ENCODE data around the gene RAPGEF1.
"Not testable (repeated sequence)": the region's sequence is repeated elsewhere in the genome, so short reads cannot be mapped to it uniquely, and the experiment has no call there.

Gene RAPGEF1

DNA sequence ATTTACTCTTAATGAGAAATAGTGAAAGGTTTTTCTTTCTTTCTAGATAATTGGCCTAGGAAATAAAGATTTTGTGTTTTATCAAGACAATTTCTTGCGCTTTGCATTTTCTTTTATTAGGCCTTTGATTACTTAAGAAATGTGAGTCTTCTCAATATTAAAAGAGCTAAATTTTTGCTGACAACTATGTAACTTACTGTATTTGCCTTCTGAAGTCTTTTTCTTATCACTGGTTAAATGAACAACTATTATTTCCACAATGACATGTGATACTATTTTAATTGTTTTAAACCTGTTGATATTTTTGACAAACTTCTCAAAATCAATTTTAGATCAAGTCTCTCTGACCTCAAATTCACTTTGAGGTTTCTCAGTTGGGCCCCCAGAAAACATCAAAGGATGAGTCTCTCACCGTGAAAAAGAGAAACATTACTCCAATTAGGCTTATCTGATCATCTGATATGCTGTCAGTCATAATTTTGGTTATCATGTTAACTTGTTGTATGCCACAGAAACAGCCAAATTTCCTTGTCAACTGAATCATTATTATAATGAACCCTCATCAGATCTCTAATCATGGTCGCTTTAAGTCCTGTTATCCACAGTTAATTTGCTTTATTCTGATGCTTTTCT, 48.8 kb downstream of the RAPGEF1 start:
- Histone ChIP-seq H3K4me2 (peak overlapping the region in 8 of 11 experiments; percentile 0 to 71 (median 48); a peak in 7 of 22 replicates), H3K9ac (no peak overlapping the region), H4K20me1 (peaks cover 24 to 100% (median 88%) of the 10 kb centered on the region in 11 experiments), H3K9me3 (replicated peaks in 1 of 11) (peaks cover 0 to 18% (median 7%) of the 10 kb centered on the region in 11 experiments; a peak in 17 of 22 replicates), H3K4me3 (no peak overlapping the region), H3K36me3 (peaks cover 7 to 55% (median 31%) of the 10 kb centered on the region in 11 experiments), H3K27ac (no peak overlapping the region), H3K4me1 (peaks cover 29 to 78% (median 42%) of the 10 kb centered on the region in 10 experiments), H3K27me3 (no peaks in the 10 kb centered on the region)
- no peak for TF ChIP-seq Cebpa-rat (IDR thresholded peaks at IDR 0.05)

- H3K27ac ChIP-seq: peak overlapping the region in 1 of 11 experiments; percentile 11; a peak in 1 of 22 replicates
- H4K20me1 ChIP-seq: peaks cover 18 to 100% (median 82%) of the 10 kb centered on the region in 11 experiments
- peak overlapping the region; percentile 21 to 71 (median 44); a peak in 18 of 22 replicates for H3K4me2 ChIP-seq
- no peak overlapping the region for H3K4me3 ChIP-seq
- peak overlapping the region in 1 of 11 experiments; percentile 18; a peak in 1 of 22 replicates for H3K9ac ChIP-seq
- peaks cover 0 to 24% (median 13%) of the 10 kb centered on the region in 11 experiments; a peak in 17 of 22 replicates for H3K9me3 ChIP-seq (replicated peaks in 1 of 11)
- no peaks in the 10 kb centered on the region for H3K27me3 ChIP-seq
- peaks cover 24 to 72% (median 36%) of the 10 kb centered on the region in 10 experiments for H3K4me1 ChIP-seq
- peaks cover 12 to 55% (median 32%) of the 10 kb centered on the region in 11 experiments for H3K36me3 ChIP-seq
- TF ChIP-seq Cebpa-rat (IDR thresholded peaks at IDR 0.05): no peak
Measured at GRCh38 chr9:131690462-131690861, 49.4 kb downstream of the RAPGEF1 start.

- Histone ChIP-seq H4K20me1 (peaks cover 12 to 99% (median 68%) of the 10 kb centered on the region in 11 experiments; a peak in 21 of 22 replicates), H3K4me1 (peaks cover 16 to 61% (median 31%) of the 10 kb centered on the region in 10 experiments), H3K9ac (no peak overlapping the region), H3K27me3 (no peaks in the 10 kb centered on the region), H3K4me3 (no peak overlapping the region), H3K27ac (no peak overlapping the region), H3K9me3 (replicated peaks in 1 of 11) (peaks cover 0 to 31% (median 19%) of the 10 kb centered on the region in 11 experiments; a peak in 17 of 22 replicates), H3K4me2 (peak overlapping the region in 1 of 11 experiments; percentile 30; a peak in 1 of 22 replicates), H3K36me3 (peaks cover 12 to 56% (median 36%) of the 10 kb centered on the region in 11 experiments)
- TF ChIP-seq Cebpa-rat (IDR thresholded peaks at IDR 0.05): no peak
Measured at GRCh38 chr9:131688377-131688776, 51.5 kb downstream of the RAPGEF1 start.

DNA sequence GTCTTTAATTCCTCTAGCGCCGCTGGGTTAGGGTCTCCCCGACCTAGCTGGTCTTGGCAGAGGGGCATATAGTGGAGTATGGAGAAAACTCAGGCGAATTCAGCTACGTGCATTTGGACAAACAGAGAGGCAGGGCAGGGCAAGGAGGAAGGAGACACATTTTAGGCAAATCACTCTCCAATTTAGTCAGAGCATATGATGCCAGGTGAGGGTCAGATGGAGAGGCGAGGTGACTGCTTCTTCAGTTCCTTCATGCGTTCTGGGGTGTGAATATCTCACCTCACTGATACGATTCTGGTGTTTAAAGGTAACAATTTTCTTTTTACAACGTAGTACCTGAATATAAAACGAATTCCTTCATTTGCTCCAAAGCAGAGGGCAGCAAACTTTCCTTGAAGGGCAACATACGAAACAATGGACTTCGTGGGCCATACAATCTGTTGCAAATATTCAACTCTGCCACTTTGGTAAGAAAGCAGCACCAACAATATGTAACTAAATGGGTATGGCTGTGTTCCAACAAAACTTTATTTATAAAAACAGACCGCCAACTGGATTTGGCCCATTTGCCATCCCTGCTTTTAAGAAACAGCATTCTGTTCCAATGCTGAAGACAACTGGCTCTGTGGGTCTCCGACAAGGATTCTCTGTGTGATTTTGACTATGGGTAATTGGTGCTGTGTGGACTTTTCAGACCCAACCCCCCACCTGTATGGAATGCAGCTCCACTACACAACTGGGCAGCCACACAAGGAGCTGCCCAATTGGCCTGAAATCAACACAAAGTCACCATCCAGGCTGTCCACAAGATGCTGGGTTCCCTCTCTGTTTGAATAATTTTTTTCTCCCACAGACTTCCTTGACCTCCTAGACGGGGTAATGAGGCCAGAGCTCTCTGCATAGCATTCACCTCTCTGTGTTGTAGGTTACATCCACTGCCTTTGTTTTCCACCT, 53.8 kb downstream of the RAPGEF1 start:
- peaks cover 21 to 59% (median 30%) of the 10 kb centered on the region in 10 experiments for H3K4me1 ChIP-seq
- TF ChIP-seq Cebpa-rat (IDR thresholded peaks at IDR 0.05): no peak
- H3K4me2 ChIP-seq: 0 out of 22 replicates have a peak overlapping the region, but pooled peaks of 1 of the 11 experiments have one; percentile 5
- H4K20me1 ChIP-seq: peaks cover 5 to 99% (median 60%) of the 10 kb centered on the region in 11 experiments; a peak in 20 of 22 replicates
- no peak overlapping the region for H3K27ac ChIP-seq
- H3K9me3 ChIP-seq (replicated peaks in 1 of 11): peaks cover 0 to 45% (median 30%) of the 10 kb centered on the region in 11 experiments; a peak in 18 of 22 replicates
- peaks cover 12 to 49% (median 38%) of the 10 kb centered on the region in 11 experiments for H3K36me3 ChIP-seq
- no peaks in the 10 kb centered on the region for H3K27me3 ChIP-seq
- no peak overlapping the region for H3K9ac ChIP-seq
- no peak overlapping the region for H3K4me3 ChIP-seq

GRCh38 chr9:131683094-131683493, 56.8 kb downstream of the RAPGEF1 start:
- H3K36me3 ChIP-seq: peaks cover 8 to 43% (median 32%) of the 10 kb centered on the region in 11 experiments
- peaks cover 0 to 55% (median 35%) of the 10 kb centered on the region in 11 experiments; a peak in 18 of 22 replicates for H3K9me3 ChIP-seq (replicated peaks in 1 of 11)
- H3K4me3 ChIP-seq, H3K27ac ChIP-seq, H3K27me3 ChIP-seq, H3K9ac ChIP-seq: not testable (repeated sequence)
- H3K4me1 ChIP-seq: peaks cover 42 to 65% (median 51%) of the 10 kb centered on the region in 10 experiments
- peak overlapping the region in 5 of 11 experiments; percentile 42 to 78 (median 70); a peak in 8 of 22 replicates for H3K4me2 ChIP-seq
- H4K20me1 ChIP-seq: peaks cover 0 to 97% (median 49%) of the 10 kb centered on the region in 11 experiments; a peak in 18 of 22 replicates

GRCh38 chr9:131682261-131682660, 57.6 kb downstream of the RAPGEF1 start:
- peaks cover 6 to 97% (median 41%) of the 10 kb centered on the region in 11 experiments; a peak in 18 of 22 replicates for H4K20me1 ChIP-seq
- peaks cover 0 to 49% (median 30%) of the 10 kb centered on the region in 11 experiments; a peak in 18 of 22 replicates for H3K9me3 ChIP-seq (replicated peaks in 1 of 11)
- no peak overlapping the region; a peak in 1 of 20 replicates for H3K4me3 ChIP-seq
- no peaks in the 10 kb centered on the region for H3K27me3 ChIP-seq
- TF ChIP-seq Cebpa-rat (IDR thresholded peaks at IDR 0.05): no peak
- H3K36me3 ChIP-seq: peaks cover 7 to 41% (median 24%) of the 10 kb centered on the region in 11 experiments; a peak in 21 of 22 replicates
- peak overlapping the region in 8 of 11 experiments; percentile 3 to 40 (median 18); a peak in 7 of 22 replicates for H3K27ac ChIP-seq
- peak overlapping the region in 4 of 11 experiments; percentile 2 to 59 (median 12); a peak in 6 of 22 replicates for H3K9ac ChIP-seq
- H3K4me1 ChIP-seq: peaks cover 50 to 70% (median 59%) of the 10 kb centered on the region in 10 experiments
- peak overlapping the region; percentile 42 to 78 (median 54); a peak in 21 of 22 replicates for H3K4me2 ChIP-seq

GRCh38 chr9:131681826-131682225, 58.0 kb downstream of the RAPGEF1 start:
- H3K9me3 ChIP-seq (replicated peaks in 1 of 11): peaks cover 0 to 46% (median 26%) of the 10 kb centered on the region in 11 experiments; a peak in 18 of 22 replicates
- H3K36me3 ChIP-seq: peaks cover 7 to 40% (median 22%) of the 10 kb centered on the region in 11 experiments; a peak in 20 of 22 replicates
- H3K4me2 ChIP-seq: peak overlapping the region; percentile 42 to 78 (median 54); a peak in 21 of 22 replicates
- H3K27ac ChIP-seq: peak overlapping the region in 8 of 11 experiments; percentile 3 to 40 (median 18); a peak in 6 of 22 replicates
- H3K4me3 ChIP-seq, H3K27me3 ChIP-seq: not testable (repeated sequence)
- peak overlapping the region in 4 of 11 experiments; percentile 2 to 59 (median 12); a peak in 5 of 22 replicates for H3K9ac ChIP-seq
- peaks cover 6 to 97% (median 37%) of the 10 kb centered on the region in 11 experiments; a peak in 17 of 22 replicates for H4K20me1 ChIP-seq
- H3K4me1 ChIP-seq: peaks cover 55 to 74% (median 64%) of the 10 kb centered on the region in 10 experiments

- Histone ChIP-seq H3K36me3 (peaks cover 5 to 33% (median 15%) of the 10 kb centered on the region in 11 experiments; a peak in 20 of 22 replicates), H3K4me1 (peaks cover 62 to 80% (median 71%) of the 10 kb centered on the region in 10 experiments), H3K9me3 (replicated peaks in 1 of 11) (peaks cover 0 to 40% (median 20%) of the 10 kb centered on the region in 11 experiments; a peak in 18 of 22 replicates), H3K4me2 (peak overlapping the region in 4 of 11 experiments; percentile 15 to 96 (median 60); a peak in 8 of 22 replicates), H4K20me1 (peaks cover 6 to 95% (median 31%) of the 10 kb centered on the region in 11 experiments; a peak in 17 of 22 replicates), H3K27ac (0 out of 22 replicates have a peak overlapping the region, but pooled peaks of 1 of the 11 experiments have one; percentile 9)
- not testable (repeated sequence) for H3K27me3 ChIP-seq, H3K9ac ChIP-seq, H3K4me3 ChIP-seq
Measured at GRCh38 chr9:131681108-131681507, 58.8 kb downstream of the RAPGEF1 start.
